Measurements from ENCODE around the gene TCF21. TPM values are rescaled to one million over a fixed set of nuclear protein-coding genes. Genes with fewer than 3 reads are reported as not detected.
A peak's percentile ranks its signal among the peaks of the same experiment; 100 is the strongest.

The TCF21 gene
- total and polyA plus RNA-seq, 10 donors: 3.6 to 109 (median 27.6) TPM

GRCh38 chr6:133906050-133906449 is 17.1 kb downstream of the TCF21 start:
- DNase-seq: no peak
- Histone ChIP-seq H3K36me3 (no peaks in the 10 kb centered on the region), H3K9me3 (no peaks in the 10 kb centered on the region), H3K4me1 (no peaks in the 10 kb centered on the region), H3K4me3 (no peak overlapping the region), H3K27me3 (replicated peaks in 1 of 7) (peaks cover 0 to 72% (median 9%) of the 10 kb centered on the region in 7 donors), H3K27ac (no peak overlapping the region)
- TF ChIP-seq POLR2AphosphoS5 (IDR thresholded peaks at IDR 0.05): no peak
- no peak for TF ChIP-seq POLR2A (IDR thresholded peaks at IDR 0.05)
- no peak for TF ChIP-seq CTCF (IDR thresholded peaks at IDR 0.05 in 8 of 11, conservative IDR thresholded peaks at IDR 0.05 in 3 of 11)
- WGBS, 5 donors: 10 to 26% (median 24%) methylated on average over 1 of the region's 1 CpG
- intact Hi-C loops (cut with DNase I; ENCODE audit: low total_unique reads): no loop called here

GRCh38 chr6:133916650-133917151 is 27.8 kb downstream of the TCF21 start:
- no peak for TF ChIP-seq POLR2A (IDR thresholded peaks at IDR 0.05)
- TF ChIP-seq POLR2AphosphoS5 (IDR thresholded peaks at IDR 0.05): peak in 1 of 3 donors; percentile 17
- peak; percentile 36 to 84 (median 79) for TF ChIP-seq CTCF (IDR thresholded peaks at IDR 0.05 in 8 of 11, conservative IDR thresholded peaks at IDR 0.05 in 3 of 11)
- Histone ChIP-seq H3K4me3 (no peak overlapping the region), H3K27me3 (replicated peaks in 1 of 7) (peaks cover 0 to 15% (median 5%) of the 10 kb centered on the region in 7 donors), H3K36me3 (no peaks in the 10 kb centered on the region), H3K27ac (peak overlapping the region in 3 of 8 donors; percentile 19 to 49 (median 21)), H3K9me3 (no peaks in the 10 kb centered on the region), H3K4me1 (peaks cover 0 to 17% (median 5%) of the 10 kb centered on the region in 6 donors)
- DNase-seq: peak; percentile 89
- WGBS, 5 donors: 3 to 6% (median 5%) methylated on average over 8 of the region's 8 CpGs
- intact Hi-C loops (cut with DNase I; ENCODE audit: low total_unique reads): loop anchor here (10.0 kb wide), 1 partner anchor 342 kb away; no protein-coding TSS in a partner anchor

GRCh38 chr6:133917781-133918180 is 28.9 kb downstream of the TCF21 start:
- H3K9me3 ChIP-seq: no peaks in the 10 kb centered on the region
- intact Hi-C loops (cut with DNase I; ENCODE audit: low total_unique reads): loop anchor here (10.0 kb wide), 1 partner anchor 343 kb away; no protein-coding TSS in a partner anchor
- no peak overlapping the region for H3K27ac ChIP-seq
- peaks cover 0 to 17% (median 5%) of the 10 kb centered on the region in 6 donors for H3K4me1 ChIP-seq
- WGBS, 5 donors: 83 to 91% (median 87%) methylated on average over 4 of the region's 4 CpGs
- no peaks in the 10 kb centered on the region for H3K36me3 ChIP-seq
- no peak for DNase-seq
- peaks cover 0 to 14% (median 5%) of the 10 kb centered on the region in 7 donors for H3K27me3 ChIP-seq (replicated peaks in 1 of 7)
- no peak overlapping the region for H3K4me3 ChIP-seq
- TF ChIP-seq POLR2A (IDR thresholded peaks at IDR 0.05) (no peak), CTCF (IDR thresholded peaks at IDR 0.05 in 8 of 11, conservative IDR thresholded peaks at IDR 0.05 in 3 of 11) (no peak), POLR2AphosphoS5 (IDR thresholded peaks at IDR 0.05) (no peak)

GRCh38 chr6:133918208-133918930 is 29.5 kb downstream of the TCF21 start:
- WGBS, 5 donors: 32 to 40% (median 35%) methylated on average over 2 of the region's 2 CpGs
- Histone ChIP-seq H3K9me3 (no peaks in the 10 kb centered on the region), H3K4me1 (peaks cover 0 to 17% (median 5%) of the 10 kb centered on the region in 6 donors), H3K36me3 (no peaks in the 10 kb centered on the region), H3K4me3 (no peak overlapping the region), H3K27ac (no peak overlapping the region), H3K27me3 (replicated peaks in 1 of 7) (peaks cover 0 to 11% (median 5%) of the 10 kb centered on the region in 7 donors)
- no peak for DNase-seq
- no peak for TF ChIP-seq CTCF (IDR thresholded peaks at IDR 0.05 in 8 of 11, conservative IDR thresholded peaks at IDR 0.05 in 3 of 11)
- TF ChIP-seq POLR2AphosphoS5 (IDR thresholded peaks at IDR 0.05): no peak
- no peak for TF ChIP-seq POLR2A (IDR thresholded peaks at IDR 0.05)
- intact Hi-C loops (cut with DNase I; ENCODE audit: low total_unique reads): loop anchor here (10.0 kb wide), 1 partner anchor 344 kb away; no protein-coding TSS in a partner anchor
